Liver (tissue), 3 donors: ENCODE data around the gene MEF2A.

Source experiments
- EGR1 ChIP-seq, 2 donors: IDR thresholded peaks; 2 replicates each; pipeline ENCODE4 v1.6.1; 2016 to 2018; ENCODE audit warnings: antibody characterized with exemption in 2 of 2, low read depth in 2 of 2
- FOXA1 ChIP-seq: IDR thresholded peaks from 2 replicates; pipeline ENCODE4 v1.6.1; 2016; ENCODE audit warnings: antibody characterized with exemption
- GABPA ChIP-seq, 2 donors: IDR thresholded peaks in 1 of 2; conservative IDR thresholded peaks in 1 of 2; 2 replicates each; pipeline ENCODE4 v1.6.1; 2016; ENCODE audit warnings: antibody characterized with exemption in 2 of 2, mild to moderate bottlenecking in 1 of 2, moderate library complexity in 1 of 2
- JUND ChIP-seq, 2 donors: IDR thresholded peaks; 2 replicates each; pipeline ENCODE4 v1.6.1; 2016; ENCODE audit warnings: antibody characterized with exemption in 2 of 2
- RAD21 ChIP-seq, 2 donors: IDR thresholded peaks; 2 replicates each; pipeline ENCODE4 v1.6.1; 2016; ENCODE audit warnings: antibody characterized with exemption in 2 of 2, mild to moderate bottlenecking in 2 of 2
- RXRA ChIP-seq, 2 donors: IDR thresholded peaks; 2 replicates each; pipeline ENCODE4 v1.6.1; 2017 to 2018; ENCODE audit warnings: antibody characterized with exemption in 2 of 2, mild to moderate bottlenecking in 1 of 2
- SP1 ChIP-seq: IDR thresholded peaks from 2 replicates; pipeline ENCODE4 v1.6.1; 2018; ENCODE audit warnings: antibody characterized with exemption, mild to moderate bottlenecking
- TAF1 ChIP-seq: conservative IDR thresholded peaks from 2 replicates; pipeline ENCODE4 v1.6.1; 2016; ENCODE audit warnings: antibody characterized with exemption, mild to moderate bottlenecking
- TF ChIP-seq, protein P1 (sequence below): fragments of 150-350 bp; IDR thresholded peaks from 2 replicates; pipeline ENCODE4 v1.5.1; 2017; ENCODE audit warnings: improper control_type of control experiment, low read depth, low read length; ENCODE audit not compliant: missing input control
- TF ChIP-seq, protein P2 (sequence below): IDR thresholded peaks from 2 replicates; pipeline ENCODE4 v1.6.1; 2016; ENCODE audit warnings: antibody characterized with exemption
- TF ChIP-seq, protein P3 (sequence below): IDR thresholded peaks from 2 replicates; pipeline ENCODE4 v1.6.1; 2016; ENCODE audit warnings: antibody characterized with exemption, mild to moderate bottlenecking
- TF ChIP-seq, protein P4 (sequence below): IDR thresholded peaks from 2 replicates; pipeline ENCODE4 v1.6.1; 2016; ENCODE audit warnings: antibody characterized with exemption
- TF ChIP-seq, protein P5 (sequence below): IDR thresholded peaks from 2 replicates; pipeline ENCODE4 v1.6.1; 2016; ENCODE audit warnings: antibody characterized with exemption
- donor health status: healthy.
- donor health status: healthy.

DNA sequence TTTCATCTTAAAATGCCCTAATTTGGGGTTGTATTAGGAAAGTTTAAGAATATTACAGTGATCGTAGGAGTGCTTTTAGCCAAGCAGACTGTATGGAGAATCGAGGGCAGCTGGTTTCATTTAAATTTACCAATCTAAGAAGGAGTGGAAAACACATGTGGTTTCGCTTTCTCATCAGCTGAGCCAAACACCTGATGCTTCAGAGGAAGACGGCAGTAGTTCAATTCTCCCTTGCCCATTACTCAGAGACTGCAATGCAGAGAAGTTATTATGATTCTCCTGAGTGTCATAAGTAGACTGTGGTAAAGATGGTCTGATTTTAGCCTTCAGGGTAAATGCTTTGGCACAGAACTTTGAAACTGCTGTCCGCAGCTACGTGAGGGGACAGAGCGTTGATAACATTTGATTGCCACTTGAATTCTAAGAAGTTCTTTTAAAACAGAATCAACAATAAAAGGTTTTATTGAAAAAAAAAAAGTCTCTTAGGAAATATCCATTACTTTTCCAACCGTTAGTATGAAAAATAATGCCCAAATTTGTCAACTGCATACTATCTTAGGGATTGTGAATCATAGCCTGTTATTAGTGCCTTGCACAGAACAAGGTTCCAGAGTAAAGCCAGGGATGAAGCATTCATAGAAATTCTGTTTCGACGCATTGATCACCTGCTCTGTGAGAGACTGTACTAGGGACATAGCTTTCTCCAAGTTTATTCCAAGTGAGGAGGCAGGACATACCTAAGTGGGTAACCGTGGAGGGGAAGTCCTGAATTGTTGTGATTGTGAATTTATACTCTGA lies 141.9 kb downstream of the MEF2A start:
- TF ChIP-seq, protein P1, sequence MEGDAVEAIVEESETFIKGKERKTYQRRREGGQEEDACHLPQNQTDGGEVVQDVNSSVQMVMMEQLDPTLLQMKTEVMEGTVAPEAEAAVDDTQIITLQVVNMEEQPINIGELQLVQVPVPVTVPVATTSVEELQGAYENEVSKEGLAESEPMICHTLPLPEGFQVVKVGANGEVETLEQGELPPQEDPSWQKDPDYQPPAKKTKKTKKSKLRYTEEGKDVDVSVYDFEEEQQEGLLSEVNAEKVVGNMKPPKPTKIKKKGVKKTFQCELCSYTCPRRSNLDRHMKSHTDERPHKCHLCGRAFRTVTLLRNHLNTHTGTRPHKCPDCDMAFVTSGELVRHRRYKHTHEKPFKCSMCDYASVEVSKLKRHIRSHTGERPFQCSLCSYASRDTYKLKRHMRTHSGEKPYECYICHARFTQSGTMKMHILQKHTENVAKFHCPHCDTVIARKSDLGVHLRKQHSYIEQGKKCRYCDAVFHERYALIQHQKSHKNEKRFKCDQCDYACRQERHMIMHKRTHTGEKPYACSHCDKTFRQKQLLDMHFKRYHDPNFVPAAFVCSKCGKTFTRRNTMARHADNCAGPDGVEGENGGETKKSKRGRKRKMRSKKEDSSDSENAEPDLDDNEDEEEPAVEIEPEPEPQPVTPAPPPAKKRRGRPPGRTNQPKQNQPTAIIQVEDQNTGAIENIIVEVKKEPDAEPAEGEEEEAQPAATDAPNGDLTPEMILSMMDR: no peak
- TF ChIP-seq TAF1: no peak
- TF ChIP-seq RXRA (IDR thresholded peaks at IDR 0.05): no peak
- no peak for TF ChIP-seq GABPA (IDR thresholded peaks at IDR 0.05 in 1 of 2, conservative IDR thresholded peaks at IDR 0.05 in 1 of 2)
- TF ChIP-seq SP1: no peak
- TF ChIP-seq, protein P2, sequence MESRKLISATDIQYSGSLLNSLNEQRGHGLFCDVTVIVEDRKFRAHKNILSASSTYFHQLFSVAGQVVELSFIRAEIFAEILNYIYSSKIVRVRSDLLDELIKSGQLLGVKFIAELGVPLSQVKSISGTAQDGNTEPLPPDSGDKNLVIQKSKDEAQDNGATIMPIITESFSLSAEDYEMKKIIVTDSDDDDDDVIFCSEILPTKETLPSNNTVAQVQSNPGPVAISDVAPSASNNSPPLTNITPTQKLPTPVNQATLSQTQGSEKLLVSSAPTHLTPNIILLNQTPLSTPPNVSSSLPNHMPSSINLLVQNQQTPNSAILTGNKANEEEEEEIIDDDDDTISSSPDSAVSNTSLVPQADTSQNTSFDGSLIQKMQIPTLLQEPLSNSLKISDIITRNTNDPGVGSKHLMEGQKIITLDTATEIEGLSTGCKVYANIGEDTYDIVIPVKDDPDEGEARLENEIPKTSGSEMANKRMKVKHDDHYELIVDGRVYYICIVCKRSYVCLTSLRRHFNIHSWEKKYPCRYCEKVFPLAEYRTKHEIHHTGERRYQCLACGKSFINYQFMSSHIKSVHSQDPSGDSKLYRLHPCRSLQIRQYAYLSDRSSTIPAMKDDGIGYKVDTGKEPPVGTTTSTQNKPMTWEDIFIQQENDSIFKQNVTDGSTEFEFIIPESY: no peak
- no peak for TF ChIP-seq JUND (IDR thresholded peaks at IDR 0.05)
- TF ChIP-seq RAD21 (IDR thresholded peaks at IDR 0.05): no peak
- TF ChIP-seq, protein P3, sequence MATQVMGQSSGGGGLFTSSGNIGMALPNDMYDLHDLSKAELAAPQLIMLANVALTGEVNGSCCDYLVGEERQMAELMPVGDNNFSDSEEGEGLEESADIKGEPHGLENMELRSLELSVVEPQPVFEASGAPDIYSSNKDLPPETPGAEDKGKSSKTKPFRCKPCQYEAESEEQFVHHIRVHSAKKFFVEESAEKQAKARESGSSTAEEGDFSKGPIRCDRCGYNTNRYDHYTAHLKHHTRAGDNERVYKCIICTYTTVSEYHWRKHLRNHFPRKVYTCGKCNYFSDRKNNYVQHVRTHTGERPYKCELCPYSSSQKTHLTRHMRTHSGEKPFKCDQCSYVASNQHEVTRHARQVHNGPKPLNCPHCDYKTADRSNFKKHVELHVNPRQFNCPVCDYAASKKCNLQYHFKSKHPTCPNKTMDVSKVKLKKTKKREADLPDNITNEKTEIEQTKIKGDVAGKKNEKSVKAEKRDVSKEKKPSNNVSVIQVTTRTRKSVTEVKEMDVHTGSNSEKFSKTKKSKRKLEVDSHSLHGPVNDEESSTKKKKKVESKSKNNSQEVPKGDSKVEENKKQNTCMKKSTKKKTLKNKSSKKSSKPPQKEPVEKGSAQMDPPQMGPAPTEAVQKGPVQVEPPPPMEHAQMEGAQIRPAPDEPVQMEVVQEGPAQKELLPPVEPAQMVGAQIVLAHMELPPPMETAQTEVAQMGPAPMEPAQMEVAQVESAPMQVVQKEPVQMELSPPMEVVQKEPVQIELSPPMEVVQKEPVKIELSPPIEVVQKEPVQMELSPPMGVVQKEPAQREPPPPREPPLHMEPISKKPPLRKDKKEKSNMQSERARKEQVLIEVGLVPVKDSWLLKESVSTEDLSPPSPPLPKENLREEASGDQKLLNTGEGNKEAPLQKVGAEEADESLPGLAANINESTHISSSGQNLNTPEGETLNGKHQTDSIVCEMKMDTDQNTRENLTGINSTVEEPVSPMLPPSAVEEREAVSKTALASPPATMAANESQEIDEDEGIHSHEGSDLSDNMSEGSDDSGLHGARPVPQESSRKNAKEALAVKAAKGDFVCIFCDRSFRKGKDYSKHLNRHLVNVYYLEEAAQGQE: no peak
- TF ChIP-seq, protein P4, sequence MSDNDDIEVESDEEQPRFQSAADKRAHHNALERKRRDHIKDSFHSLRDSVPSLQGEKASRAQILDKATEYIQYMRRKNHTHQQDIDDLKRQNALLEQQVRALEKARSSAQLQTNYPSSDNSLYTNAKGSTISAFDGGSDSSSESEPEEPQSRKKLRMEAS: no peak
- TF ChIP-seq, protein P5, sequence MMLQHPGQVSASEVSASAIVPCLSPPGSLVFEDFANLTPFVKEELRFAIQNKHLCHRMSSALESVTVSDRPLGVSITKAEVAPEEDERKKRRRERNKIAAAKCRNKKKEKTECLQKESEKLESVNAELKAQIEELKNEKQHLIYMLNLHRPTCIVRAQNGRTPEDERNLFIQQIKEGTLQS: no peak
- TF ChIP-seq EGR1 (IDR thresholded peaks at IDR 0.05; ENCODE audit: low read depth in 2 of 2): no peak
- TF ChIP-seq FOXA1: no peak
